Jurkat, Clone E6-1 (cell line): ENCODE measurements around the gene MLN.
A peak's percentile ranks its signal among the peaks of the same experiment; 100 is the strongest.
"Not testable (repeated sequence)": the region's sequence is repeated elsewhere in the genome, so short reads cannot be mapped to it uniquely, and the experiment has no call there.

ENCODE experiments used
- DNase-seq: peaks from one replicate; pipeline ENCODE4 v3.0.0-alpha.2; 2011; ENCODE audit warnings: low read depth, low spot score
- H3K4me3 ChIP-seq: 2 replicates; pipeline ENCODE4 v1.5.1; 2011; ENCODE audit warnings: mild to moderate bottlenecking, low read length, control low read depth, moderate library complexity

Gene MLN

DNA sequence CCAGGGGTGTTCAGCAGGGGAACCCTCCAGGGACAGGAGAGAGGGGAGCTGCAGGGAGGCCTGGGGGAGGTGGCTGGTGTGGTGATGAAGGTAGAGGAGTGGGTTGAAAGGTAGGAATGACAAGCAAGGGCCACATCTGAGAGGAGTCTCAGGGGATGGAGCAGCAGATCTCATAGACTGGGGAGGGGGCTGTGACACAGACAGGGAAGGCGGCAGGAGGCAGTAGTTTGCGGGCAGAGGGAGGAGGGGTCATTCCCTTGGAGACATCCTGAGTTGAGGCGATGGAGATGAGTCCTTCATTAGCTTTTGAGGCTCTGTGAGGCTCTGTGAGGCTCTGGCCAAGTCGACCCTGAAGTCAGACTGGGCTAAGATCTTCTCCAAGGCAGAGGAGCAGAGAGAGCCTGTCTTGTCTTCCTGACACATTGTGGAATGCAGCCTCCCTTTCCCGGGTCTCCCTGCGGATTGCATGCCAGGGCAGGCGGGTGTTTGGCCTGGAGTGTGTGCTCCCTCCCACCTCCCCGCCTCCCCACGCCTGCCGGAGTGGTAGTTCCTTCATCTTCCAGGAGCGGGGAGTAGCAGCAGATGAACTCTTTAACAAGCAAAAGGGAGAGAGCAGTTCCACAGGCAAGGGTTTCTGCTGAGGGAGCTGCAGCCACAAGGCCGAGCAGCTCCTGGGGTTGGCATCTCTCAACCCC lies 34.3 kb upstream of the MLN start:
- no peak overlapping the region for H3K4me3 ChIP-seq
- no peak for DNase-seq

DNA sequence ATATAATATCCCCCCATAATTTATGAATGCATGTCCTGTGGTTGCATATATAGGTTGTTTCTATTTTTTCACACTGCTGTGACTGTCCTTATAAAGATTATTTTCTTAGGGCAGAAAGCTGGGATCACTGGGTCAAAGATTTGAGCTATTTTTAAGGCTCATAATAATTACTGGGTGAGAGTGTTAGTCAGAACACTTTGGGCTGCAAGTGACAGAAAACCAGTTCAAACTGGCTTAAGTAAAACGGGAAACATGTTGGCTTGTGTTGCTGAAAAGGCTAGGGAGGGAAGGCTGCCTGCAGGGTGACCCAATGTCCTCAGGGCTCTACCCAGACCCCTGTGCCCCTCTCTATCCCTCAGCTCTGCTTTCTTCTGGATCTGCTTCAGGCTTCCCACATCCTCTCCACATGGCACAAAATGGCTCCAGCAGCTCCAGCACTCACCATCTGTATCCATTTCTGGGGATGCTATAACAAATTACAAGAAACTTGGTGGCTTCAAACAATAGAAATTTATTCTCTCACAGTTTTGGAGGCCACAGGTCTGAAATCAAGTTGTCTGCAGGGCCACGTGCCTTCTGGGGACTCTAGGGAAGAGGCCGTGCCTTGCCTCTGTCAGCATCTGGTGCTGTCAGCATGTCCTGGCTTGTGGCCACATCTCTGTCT lies 33.1 kb upstream of the MLN start:
- no peak overlapping the region for H3K4me3 ChIP-seq
- no peak for DNase-seq

DNA sequence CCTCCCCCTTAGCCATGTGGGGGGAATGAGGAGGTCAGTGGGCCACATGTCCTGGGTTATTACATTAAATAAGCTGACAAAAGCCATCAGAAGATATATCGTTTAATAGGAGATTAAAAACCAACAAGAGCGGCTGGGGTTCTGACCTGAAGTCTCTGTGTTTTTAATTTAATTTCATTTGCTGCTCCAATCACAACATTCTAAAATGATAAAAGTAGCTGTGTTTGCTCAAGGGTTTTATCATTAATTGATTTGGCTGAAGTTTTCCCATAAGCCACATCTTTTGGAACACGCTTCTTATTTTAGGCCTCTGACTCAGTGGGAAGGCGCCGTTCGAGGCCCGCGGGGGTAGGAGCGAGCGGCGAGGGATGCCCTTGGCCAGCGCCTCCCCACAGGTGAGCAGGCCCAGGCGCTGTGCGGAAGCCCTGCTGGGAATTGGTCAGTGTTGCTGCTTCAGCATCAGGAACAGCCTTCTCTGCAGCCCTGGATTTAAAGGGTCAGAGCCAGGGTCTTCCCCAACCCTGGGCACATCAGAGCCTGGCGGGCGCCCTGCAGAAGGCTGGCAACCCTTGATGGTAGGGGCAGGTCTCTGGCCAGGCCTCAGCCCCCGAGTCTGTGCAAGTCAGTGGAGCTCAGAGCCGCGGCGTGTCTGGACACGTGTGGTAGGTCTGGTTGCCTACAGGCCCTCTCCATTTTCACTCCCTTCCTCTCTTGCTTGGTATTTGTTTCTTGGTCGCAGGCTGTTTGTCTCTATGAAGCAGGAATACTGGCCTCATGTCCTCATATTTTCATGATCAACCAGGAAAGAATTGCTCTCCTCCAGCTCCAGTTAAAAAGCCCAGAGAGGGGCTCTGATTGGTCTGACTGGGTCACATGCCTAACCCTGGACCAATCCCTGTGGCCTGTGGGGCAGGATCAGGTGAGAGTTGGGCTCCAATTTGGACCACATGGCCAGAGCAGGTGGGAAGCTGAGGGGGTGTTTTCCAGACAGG lies 30.9 kb upstream of the MLN start:
- H3K4me3 ChIP-seq: no peak overlapping the region
- no peak for DNase-seq

DNA sequence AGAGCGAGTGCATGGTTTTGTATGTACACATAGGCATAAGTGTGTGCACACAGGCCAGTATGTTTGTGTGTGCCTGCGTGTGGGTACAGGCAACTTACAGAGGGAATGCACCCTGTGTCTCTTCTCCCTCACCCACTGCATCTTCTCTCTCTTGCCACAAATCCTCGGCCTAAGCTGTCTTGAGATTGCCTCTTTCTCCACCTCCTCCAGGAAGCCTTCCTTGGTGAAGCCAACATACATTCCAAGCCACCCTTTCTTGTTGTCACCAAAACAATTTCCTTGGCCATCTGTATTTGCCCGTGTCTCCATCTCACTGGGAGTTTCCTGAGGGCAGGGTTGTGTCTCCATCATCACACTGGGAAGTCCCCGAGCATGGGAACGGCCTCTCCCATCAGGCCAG lies 29.8 kb upstream of the MLN start:
- no peak for DNase-seq
- H3K4me3 ChIP-seq: no peak overlapping the region

DNA sequence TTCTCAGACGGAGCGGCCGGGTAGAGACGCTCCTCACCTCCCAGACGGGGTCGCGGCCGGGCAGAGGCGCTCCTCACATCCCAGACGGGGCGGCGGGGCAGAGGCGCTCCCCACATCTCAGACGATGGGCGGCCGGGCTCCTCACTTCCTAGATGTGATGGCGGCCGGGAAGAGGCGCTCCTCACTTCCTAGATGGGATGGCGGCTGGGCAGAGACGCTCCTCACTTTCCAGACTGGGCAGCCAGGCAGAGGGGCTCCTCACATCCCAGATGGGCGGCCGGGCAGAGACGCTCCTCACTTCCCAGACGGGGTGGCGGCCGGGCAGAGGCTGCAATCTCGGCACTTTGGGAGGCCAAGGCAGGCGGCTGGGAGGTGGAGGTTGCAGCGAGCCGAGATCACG lies 29.0 kb upstream of the MLN start:
- not testable (repeated sequence) for H3K4me3 ChIP-seq, DNase-seq

DNA sequence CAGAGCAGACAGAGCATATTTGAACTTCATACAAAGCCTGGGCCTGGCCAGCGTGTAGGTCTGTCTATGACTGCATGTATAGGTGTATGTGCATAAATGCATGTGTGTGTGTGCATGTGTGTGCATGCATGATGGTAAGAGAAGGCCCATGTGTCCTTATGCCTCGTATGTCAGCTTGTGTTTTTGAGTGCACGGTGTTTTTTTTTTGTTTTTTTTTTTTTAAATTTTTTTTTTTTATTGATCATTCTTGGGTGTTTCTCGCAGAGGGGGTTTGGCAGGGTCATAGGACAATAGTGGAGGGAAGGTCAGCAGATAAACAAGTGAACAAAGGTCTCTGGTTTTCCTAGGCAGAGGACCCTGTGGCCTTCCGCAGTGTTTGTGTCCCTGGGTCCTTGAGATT lies 27.9 kb upstream of the MLN start:
- DNase-seq, H3K4me3 ChIP-seq: not testable (repeated sequence)

DNA sequence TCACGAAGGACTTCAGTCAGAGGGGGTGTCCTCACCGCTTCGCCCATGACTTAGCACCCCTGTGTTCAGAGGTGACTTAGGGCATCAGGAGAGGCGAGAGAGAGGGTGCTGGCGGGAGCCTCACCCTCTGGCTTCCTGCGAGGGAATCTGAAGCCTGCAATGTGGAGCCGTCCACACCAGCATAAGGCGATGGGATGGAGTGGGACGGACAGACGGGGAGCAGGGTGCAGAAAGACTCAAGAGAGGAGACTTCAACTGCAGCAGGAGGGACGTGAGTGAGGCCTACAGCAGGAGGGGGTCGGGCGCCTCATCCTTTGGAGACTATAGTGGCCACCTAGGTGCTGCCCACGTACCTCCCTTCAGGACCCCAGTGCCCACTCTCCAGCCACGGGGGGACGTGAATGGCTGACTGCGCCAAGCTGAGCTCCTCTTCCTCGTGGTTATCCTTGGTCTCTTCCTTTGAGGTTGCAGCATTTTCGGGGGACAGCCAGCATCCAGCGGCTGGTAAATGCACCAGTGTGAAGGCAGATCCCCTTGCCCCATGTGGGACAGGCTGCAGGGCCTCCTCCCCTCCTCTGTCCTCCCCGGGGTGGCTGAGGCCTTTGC lies 26.9 kb upstream of the MLN start:
- H3K4me3 ChIP-seq: no peak overlapping the region
- DNase-seq: no peak

DNA sequence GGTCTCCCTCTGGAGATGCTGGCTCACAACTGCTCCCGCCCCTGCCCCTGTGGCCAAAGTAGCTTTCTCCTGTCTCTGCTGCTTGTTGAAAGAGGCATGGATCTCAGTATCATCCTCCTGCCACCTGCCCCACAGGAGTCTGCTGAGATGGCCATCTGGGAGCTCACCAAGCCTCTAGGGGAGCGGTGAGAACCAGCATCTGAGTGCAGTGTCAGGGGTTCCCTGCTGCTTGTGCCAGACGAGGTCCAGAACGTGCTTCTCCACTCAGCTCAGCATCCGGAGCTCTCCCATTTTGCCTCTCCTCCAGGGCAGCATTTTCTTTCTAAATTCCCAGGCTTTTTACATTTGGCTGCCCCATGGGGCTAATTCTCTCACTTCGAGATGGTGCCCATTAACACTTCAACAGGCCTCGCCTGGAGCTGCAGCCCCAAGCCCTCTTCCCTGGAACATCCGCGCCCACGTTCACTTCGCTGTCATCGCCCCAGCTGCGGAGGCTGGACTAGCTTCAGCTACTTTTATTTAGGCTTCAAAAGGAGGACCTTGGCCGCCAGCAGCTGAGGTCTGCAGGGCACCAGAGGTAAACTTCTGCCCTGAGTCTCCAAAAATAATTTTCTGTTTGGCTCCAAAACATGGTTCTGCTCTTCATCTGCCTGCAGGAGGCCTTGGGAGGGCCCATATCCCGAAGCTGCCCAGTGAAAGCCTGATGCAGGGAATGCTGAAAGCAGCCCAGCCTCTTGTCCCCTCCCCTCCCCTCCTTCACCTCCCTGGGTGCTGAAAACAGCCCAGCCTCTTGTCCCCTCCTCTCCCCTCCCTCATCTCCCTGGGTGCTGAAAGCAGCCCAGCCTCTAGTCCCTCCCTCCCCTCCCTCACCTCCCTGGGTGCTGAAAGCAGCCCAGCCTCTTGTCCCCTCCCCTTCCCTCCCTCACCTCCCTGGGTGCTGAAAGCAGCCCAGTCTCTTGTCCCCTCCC lies 25.2 kb upstream of the MLN start:
- no peak overlapping the region for H3K4me3 ChIP-seq
- no peak for DNase-seq

DNA sequence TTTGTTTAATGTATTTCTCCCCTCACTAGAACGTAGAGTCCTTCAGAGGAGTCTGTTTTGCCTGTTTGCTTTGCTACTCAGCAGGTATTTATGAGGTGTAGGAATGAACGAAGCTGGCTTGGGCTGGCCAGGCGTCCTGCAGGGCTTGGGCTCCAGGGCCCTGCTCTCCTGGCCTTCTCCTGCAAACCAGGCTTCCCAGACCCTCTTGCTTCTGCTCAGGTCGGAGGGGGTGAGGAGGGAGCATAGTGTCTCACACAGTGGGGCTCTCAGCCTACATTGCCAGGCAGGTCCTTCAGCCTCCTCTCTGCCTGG lies 24.6 kb upstream of the MLN start:
- H3K4me3 ChIP-seq: no peak overlapping the region
- no peak for DNase-seq

DNA sequence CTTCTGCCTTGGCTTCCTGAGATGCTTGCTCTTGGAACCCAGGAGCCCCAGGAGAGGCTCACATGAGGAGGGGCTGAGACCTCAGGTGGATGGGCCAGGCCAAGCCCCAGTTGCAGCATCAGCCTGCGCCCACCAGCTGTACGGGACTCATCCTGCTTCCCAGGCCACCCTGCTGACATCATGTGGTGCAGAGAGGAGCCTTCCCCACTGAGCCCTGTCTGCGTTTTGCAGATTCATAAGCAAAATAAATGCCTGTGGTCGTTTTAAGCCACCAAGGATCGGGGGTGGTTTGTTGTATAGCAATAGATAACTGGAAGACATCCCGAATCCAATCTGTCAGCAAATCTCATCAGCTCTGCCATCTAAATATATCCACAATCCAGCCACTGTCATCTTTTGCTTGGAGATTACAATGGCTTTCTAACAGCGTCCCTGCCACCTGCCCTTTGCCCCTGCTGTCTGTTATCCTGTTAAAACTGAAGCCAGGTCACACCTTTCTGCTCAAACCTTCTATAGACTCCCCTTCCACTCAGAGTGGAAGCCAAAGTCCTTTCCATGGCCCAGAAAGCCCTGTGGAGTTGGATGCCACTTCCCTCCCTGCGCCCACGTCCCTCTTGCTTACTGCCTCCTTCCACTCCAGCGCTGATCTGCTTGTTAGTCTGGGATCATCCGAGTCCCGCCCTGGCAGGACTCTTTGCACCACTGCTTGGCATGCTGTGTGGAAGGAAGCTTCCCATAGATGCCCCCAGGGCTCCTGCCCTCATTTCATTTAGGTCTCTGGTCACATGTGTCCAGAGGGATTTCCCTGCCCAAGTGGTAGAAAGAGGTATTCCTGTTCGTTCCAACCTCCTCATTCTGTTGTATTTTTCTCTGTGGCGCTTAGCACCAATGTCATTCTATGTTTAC lies 24.0 kb upstream of the MLN start:
- H3K4me3 ChIP-seq: no peak overlapping the region
- DNase-seq: no peak

DNA sequence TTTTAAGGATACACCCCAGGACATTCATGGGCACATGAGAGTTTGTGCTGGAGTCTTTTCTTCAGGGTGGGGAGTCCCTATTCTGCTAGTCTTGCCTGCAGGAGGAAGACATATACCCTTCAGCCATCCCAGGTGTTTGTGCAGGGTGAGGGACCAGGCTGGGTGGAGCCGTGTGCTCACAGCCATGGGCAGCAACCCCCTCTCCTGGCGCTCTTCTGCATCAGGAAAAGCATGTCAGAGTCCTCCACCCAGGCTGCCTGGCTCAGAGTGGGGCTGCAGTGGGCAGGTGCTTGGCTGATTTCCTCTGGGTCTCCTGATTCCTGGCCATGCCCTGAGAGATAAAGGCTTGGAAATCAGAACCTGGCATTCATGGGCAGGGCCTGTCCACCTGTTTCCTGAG lies 22.7 kb upstream of the MLN start:
- H3K4me3 ChIP-seq: no peak overlapping the region
- DNase-seq: no peak

DNA sequence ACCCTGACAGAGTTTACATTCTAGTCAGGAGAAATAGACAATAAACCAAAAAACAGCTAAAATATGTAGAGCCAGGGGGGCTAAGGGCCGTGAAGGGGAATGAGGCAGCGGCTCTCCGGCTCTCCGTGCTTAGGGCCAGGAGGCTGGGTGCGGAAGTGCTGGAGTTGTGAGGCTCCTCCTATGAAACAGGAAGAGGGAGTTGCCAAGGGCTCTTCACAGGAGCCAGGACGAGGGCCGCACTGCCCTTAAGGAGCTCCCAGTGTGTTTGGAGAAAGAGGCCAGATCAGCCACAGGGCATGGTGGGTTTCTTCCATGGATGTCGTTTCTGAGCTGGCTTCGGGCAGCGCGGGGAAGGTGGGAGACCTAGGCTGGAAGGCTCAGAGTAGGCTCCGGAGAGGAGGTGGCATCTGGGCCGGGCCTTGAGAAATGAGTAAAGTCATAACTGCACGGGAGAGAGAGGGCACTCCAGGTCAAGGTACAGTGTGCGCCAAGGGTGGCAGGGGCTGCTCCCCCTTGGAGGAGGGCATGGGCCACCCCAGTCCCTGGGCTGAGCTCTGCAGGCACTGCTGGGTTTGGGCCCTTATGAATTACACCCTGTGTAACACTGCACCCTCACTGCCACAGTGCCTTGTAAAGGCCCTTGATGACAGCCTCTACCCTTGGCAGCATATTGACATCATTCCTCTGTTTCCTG lies 20.8 kb upstream of the MLN start:
- no peak overlapping the region for H3K4me3 ChIP-seq
- DNase-seq: no peak

DNA sequence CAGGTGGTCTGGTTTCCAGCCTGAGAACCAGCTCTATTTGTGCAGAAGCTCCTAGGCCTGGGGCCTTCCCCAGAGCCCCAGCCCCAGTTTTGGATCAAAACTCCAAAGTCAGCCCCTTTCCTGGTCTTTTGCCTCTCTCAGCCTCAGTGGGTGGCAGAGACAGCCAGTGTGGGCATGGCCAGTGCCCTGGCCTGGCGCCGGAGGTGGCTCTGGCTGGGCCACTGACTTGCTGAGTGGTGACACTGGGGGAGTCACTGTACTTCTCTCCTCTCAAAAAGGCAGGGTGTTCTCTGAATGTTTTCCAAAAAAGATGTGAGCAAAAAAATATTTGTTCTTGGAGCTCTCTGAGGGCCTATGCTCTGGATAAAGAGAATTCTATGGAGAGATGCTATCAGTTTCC lies 20.0 kb upstream of the MLN start:
- no peak for DNase-seq
- H3K4me3 ChIP-seq: no peak overlapping the region

DNA sequence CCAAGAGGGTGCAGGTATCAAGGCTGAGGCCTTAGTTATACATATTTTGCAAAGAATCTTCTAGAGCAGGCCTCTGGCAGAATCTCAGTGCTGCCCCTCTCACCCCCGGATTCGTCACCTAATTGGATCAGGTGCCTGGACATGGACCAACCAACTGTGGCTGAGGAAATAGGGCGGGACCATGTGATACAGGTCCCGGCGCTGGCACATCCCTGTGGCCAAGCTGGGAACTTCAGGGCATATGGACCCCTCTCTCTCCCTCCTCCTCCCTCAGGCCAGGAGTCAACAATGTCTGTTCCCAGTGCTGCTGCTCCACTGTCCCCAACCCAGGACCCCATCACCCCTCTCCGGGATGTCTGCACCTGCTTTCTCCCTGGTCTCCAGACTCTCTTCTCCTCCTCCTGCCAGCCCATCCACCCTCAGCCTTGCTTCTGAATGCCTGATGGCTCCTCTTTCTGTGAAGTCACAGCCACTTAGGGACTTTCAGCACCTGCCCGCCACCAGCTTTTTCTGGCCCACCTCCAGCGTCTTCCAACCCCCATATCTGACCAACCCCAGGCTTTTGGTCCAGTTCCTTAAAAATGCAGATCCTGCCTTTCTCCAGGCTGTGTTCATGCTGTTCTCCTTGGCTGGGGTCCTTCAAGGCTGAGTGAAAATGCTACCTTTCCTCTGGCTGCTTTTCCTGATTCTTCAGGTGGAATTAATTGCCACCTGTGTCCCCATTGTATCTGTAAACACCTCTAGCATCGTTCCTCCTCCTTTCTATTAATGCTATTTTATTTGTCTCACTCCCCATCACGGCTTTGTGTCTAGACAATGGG lies 19.0 kb upstream of the MLN start:
- H3K4me3 ChIP-seq: no peak overlapping the region
- DNase-seq: peak; percentile 31

DNA sequence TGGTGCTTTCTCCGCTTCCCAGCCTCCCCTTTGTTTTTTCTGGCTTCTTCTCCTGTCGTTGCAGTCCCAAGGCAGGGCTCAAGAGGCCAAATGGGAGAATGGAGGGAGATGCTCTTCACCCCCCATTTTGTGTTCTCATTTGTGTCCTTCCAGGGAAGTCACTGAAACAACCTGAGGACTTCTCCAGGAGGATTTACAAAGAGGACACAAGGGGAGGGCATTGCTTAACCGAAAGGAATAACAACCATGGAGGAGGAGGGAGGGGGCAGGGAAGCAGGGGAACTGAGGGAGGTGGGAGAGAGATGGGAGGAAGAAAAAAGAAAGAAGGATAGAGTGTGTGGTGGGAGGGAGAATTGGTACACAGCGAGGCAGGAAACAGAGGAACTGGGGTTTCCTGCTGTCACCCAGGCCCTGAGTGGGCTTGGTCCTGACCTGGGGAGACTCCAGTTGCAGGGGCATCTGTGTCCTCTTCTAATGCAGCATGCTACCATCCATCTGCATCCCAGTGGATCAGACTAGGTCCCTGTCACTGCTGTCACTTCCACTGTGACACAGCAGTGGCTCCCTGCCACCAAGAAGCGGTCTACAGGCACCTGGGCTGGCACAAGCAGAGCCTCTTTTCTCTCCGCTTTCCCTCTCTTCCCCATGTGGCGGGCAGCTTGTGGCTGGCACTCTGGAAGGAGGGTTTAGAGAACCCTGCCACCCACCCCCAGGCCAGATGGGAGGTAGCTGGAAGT lies 17.1 kb upstream of the MLN start:
- H3K4me3 ChIP-seq: no peak overlapping the region
- no peak for DNase-seq

DNA sequence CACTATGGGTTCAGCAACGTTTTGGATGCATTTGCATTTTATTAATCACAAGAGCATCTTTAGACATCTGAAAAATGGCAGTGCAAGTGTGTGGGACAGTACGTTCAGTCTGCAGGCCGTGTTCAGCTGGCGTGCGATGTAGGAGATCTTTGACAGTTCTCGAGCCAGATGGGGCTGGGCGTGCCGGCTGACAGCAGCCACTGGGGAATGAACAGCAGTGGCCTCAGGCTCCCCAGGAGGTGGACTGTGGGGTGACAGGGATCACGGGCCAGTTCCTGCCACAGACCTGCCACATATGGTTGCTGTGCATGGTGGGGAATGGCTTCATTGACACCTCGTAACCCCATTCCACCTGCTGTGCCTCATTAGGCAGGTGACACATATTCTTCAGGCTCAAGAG lies 16.4 kb upstream of the MLN start:
- no peak for DNase-seq
- H3K4me3 ChIP-seq: no peak overlapping the region
